ENCODE measurements around the gene SRGAP1. TPM values are rescaled to one million over a fixed set of nuclear protein-coding genes. Genes with fewer than 3 reads are reported as not detected.

SRGAP1 gene
- total RNA-seq, 2 donors from 2014 or later: 0.06 to 0.29 TPM

DNA sequence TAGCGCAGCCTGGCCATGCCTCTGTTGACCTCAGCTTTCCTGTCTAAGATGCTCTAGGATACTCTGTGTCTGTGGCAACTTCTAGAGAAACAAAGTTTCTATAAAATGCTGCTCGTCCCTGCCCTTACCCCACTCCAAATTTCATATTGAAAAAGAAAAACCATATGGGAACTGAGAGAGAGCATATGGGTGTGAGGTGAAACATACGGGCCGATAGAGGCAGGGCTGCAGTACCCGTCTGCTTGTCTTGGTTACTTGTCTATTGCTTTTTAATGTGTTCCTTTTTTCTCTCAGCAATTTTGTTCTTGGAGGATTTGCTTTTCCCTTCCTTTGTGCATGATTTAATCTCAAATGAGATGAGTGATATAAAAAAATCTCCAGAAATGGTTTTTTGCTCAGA lies 113.0 kb downstream of the SRGAP1 start:
- Mint-ChIP-seq H3K9me3 (no peaks in the 10 kb centered on the region), H3K4me1 (no peaks in the 10 kb centered on the region), H3K27me3 (no peaks in the 10 kb centered on the region), H3K36me3 (ENCODE audit: low read depth) (no peaks in the 10 kb centered on the region), H3K27ac (no peak overlapping the region), H3K4me3 (no peak overlapping the region)
- ATAC-seq (replicated peaks): no peak

DNA sequence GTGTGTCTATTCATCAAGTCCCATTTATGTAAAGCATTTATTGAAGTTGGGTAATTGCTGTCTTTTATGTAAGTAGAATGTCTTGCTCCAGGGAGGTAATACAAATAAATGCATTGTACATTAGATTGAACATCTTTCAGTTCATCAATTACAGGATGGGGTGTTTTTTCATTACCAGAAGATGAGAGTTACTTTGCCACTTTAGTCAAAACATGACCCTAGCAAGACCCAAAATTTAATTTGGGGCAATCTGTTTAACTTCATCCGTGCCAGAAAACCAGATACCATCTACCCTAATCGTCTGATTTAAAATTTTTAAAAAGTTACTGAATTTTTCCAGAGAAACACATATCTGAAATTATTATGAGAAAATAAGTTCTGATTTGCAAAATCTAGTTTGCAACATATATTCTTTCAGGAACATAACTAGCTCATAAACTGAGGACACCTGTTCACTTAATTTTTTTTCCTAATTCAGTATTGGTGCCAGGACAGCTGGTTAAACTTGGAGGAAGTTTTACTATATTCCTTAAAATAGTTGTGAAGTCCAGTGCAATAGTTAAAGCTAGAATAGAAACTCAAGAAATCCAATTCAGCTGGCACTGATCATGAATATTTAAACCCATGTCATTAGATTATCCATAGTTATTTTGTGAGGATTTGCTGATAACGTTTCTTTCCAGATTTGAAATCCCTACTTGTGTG lies 114.5 kb downstream of the SRGAP1 start:
- no peak overlapping the region for H3K27ac Mint-ChIP-seq
- no peaks in the 10 kb centered on the region for H3K4me1 Mint-ChIP-seq
- H3K4me3 Mint-ChIP-seq: no peak overlapping the region
- H3K36me3 Mint-ChIP-seq (ENCODE audit: low read depth): no peaks in the 10 kb centered on the region
- H3K9me3 Mint-ChIP-seq: no peaks in the 10 kb centered on the region
- no peak for ATAC-seq (replicated peaks)
- no peaks in the 10 kb centered on the region for H3K27me3 Mint-ChIP-seq

DNA sequence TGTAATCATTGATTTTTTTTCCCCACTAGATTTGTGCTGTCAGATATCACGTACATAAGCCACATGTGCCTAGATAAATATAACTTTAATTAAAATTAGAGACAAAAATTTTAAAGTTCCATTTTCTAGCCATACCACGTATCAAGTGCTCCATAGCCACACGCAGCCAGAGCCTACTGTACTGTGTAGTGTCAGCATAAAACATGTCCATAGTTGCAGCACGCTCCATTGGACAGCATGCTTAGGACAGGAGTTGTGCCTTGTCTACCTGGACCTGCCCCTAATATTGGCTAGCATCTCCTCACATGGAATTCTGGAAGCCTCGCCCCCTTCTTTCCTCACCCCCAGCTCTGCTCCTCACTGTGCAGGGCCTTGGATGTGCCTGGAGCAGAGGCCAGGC lies 116.5 kb downstream of the SRGAP1 start:
- Mint-ChIP-seq H3K4me1 (no peaks in the 10 kb centered on the region), H3K36me3 (ENCODE audit: low read depth) (no peaks in the 10 kb centered on the region), H3K27me3 (no peaks in the 10 kb centered on the region), H3K4me3 (no peak overlapping the region), H3K9me3 (no peaks in the 10 kb centered on the region), H3K27ac (no peak overlapping the region)
- ATAC-seq (replicated peaks): no peak

DNA sequence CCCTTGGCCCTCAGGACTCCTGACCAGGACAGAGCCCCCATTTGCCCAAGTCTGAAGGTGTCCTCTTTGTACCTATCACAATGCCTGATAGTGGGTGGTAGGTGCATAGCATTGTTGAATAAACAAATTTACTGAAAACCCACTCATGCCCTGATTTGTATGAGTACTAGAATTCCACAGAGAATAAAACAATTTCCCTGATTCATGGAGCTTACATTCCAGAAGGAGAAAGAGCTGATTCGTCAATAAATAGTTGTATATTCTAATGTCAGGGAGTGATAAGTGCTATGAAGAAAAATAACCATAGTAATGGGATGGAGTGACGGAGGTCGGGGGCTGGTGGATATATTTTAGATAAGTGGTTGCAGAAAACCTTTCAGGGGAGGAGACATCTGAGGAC lies 117.0 kb downstream of the SRGAP1 start:
- Mint-ChIP-seq H3K9me3 (no peaks in the 10 kb centered on the region), H3K4me3 (no peak overlapping the region), H3K27ac (no peak overlapping the region), H3K4me1 (no peaks in the 10 kb centered on the region), H3K27me3 (no peaks in the 10 kb centered on the region), H3K36me3 (ENCODE audit: low read depth) (no peaks in the 10 kb centered on the region)
- no peak for ATAC-seq (replicated peaks)

DNA sequence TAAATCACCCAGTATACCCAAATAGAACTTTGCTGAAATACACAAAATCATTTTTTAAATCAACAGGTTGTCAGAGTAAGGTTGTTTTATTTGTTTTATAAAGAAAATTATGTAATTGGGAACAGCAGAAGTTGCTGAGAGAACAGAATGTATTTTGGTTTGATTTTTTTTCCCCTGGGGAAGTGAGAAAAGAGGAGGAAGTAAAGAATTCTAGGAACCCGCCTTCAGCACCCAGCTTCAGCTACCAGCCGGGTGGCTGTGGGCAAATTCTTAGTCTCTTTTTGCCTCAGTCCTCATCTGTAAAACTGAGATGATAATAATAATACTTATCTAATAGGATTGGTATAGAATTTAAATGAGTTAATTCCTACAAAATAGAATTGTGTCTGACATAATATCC lies 119.4 kb downstream of the SRGAP1 start:
- no peaks in the 10 kb centered on the region for H3K36me3 Mint-ChIP-seq (ENCODE audit: low read depth)

DNA sequence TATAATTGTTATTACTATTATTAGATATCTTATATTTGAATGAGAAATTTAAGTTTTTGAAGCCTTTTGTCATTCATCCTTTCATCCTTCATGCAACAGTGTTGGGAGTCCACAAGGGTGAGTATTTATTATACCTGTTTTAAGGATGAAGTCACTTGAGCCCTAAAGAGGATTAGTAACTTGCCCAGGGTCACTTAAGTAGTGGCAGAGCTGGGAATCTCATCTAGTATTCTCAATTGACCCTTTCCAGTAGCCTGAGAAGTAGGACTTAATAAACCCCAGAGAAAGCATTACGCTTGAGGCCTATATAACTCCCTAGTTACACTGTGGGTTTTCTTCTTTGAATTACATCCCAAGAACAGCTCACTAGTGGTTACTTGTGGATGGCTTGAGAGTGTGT lies 119.8 kb downstream of the SRGAP1 start:
- no peaks in the 10 kb centered on the region for H3K36me3 Mint-ChIP-seq (ENCODE audit: low read depth)
- no peaks in the 10 kb centered on the region for H3K9me3 Mint-ChIP-seq
- H3K4me1 Mint-ChIP-seq: no peaks in the 10 kb centered on the region
- no peak overlapping the region for H3K27ac Mint-ChIP-seq
- H3K27me3 Mint-ChIP-seq: peaks cover 4% of the 10 kb centered on the region
- ATAC-seq (replicated peaks): no peak
- no peak overlapping the region for H3K4me3 Mint-ChIP-seq

More for the DNA sequence above, 119.4 kb downstream of the SRGAP1 start:
- H3K27ac Mint-ChIP-seq: no peak overlapping the region
- H3K27me3 Mint-ChIP-seq: peaks cover 4% of the 10 kb centered on the region
- H3K4me1 Mint-ChIP-seq: no peaks in the 10 kb centered on the region
- no peaks in the 10 kb centered on the region for H3K9me3 Mint-ChIP-seq
- H3K4me3 Mint-ChIP-seq: no peak overlapping the region
- no peak for ATAC-seq (replicated peaks)

DNA sequence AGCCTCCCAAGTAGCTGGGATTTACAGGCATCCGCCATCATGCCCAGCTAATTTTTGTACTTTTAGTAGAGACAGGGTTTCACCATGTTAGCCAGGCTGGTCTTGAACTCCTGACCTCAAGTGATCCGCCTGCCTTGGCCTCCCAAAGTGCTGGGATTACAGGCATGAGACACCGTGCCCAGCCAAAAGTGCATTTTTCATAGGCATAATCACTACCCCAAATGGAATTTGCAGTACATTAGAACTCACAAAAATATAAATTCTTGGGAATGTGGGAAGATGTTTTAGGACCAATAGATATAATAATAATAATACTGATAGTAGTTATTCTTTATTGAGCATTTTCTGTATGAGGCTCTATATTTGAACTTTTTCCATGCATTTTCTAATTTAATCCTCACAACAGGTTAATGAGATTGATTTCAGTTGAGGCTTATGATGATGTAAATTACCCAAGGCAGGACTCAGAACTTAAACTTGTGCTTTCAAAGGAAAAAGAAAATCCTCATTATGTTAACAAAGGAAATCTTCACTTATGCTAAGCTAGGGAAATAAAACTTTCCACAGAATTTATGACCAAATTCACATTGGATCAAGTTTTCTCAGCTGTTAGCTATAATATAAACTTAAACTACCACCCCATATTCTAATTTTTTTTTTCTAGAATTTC lies 121.6 kb downstream of the SRGAP1 start:
- no peak for ATAC-seq (replicated peaks)
- H3K9me3 Mint-ChIP-seq: no peaks in the 10 kb centered on the region
- no peaks in the 10 kb centered on the region for H3K36me3 Mint-ChIP-seq (ENCODE audit: low read depth)
- no peak overlapping the region for H3K4me3 Mint-ChIP-seq
- H3K27me3 Mint-ChIP-seq: peaks cover 13% of the 10 kb centered on the region
- H3K4me1 Mint-ChIP-seq: no peaks in the 10 kb centered on the region
- H3K27ac Mint-ChIP-seq: no peak overlapping the region

DNA sequence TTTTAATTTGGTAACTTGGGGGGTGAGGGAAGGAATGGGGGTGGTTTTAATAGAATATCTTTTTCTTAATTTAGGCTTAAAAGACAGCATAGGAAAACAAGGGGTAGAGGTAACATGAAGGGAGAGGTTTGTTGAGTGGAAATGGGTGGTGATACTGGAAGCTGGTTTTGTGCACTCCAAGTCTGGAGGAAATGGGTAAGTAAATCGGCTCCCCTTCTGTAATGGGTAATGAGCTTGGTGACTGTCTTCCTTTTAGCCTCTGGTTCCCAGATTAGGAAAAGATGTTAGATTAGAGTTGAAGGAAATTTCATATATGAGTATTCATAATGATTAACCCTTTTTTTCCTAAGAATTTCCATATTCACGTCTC lies 122.1 kb downstream of the SRGAP1 start:
- peaks cover 14% of the 10 kb centered on the region for H3K27me3 Mint-ChIP-seq
- no peak overlapping the region for H3K27ac Mint-ChIP-seq
- no peaks in the 10 kb centered on the region for H3K36me3 Mint-ChIP-seq (ENCODE audit: low read depth)
- ATAC-seq (replicated peaks): no peak
- H3K9me3 Mint-ChIP-seq: no peaks in the 10 kb centered on the region
- no peak overlapping the region for H3K4me3 Mint-ChIP-seq
- H3K4me1 Mint-ChIP-seq: no peaks in the 10 kb centered on the region

DNA sequence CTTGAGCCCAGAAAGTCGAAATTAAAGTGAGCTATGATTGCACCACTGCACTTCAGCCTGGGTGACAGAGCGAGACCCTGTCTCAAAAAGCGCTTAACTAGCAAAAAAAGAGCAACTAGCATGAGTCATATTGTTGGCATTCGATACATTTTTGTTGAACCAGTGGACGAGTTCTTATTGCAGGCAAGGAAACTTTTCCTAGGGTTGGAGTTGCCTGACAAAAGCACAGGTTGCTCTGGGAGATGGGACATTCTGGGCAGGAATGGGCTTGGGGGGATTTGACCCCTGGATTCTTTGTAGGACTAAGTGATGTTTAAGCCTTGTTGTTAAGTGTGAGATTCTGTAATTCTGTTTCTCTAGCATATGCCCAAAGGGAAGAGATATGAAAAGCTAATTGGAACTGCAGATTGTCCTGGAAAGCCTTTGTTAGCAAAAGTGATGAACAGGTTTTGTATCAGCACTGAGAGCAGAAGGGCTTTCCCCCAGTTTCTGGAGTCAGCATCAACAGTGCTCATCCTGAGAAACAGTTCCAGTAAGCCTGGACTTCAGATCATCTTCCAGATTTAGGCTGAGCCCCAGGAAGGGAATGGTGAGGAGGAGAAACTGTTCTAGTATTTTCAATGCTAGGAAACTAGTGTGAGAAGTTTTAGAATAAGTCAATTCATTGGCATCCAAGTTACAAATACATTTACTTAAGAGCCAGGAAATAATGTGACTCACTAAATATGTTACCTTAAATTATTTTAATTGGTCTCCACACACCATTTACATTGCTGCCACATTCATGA lies 123.1 kb downstream of the SRGAP1 start:
- Mint-ChIP-seq H3K4me1 (no peaks in the 10 kb centered on the region), H3K4me3 (no peak overlapping the region), H3K9me3 (no peaks in the 10 kb centered on the region), H3K27ac (no peak overlapping the region), H3K27me3 (peaks cover 14% of the 10 kb centered on the region), H3K36me3 (ENCODE audit: low read depth) (no peaks in the 10 kb centered on the region)
- no peak for ATAC-seq (replicated peaks)

DNA sequence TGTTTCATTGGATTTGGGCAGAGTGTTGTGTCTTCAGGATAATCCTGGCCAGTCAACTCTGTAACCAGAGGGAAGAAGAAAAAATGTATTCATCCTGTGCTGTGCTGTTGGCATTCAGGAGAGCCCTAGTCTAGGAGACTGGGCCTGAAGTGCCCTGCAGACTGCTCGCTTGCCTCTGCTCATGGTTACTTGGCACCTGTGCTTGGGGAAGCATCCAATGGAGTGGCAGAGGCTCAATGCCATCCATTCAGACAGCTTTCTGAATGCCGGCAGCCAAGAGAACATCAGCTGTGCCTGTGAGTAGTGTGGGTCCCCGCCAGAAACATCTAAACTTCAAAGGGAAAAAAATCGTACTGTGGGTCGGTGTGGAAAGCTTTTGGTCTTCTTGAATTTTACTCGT lies 124.2 kb downstream of the SRGAP1 start:
- no peaks in the 10 kb centered on the region for H3K9me3 Mint-ChIP-seq
- ATAC-seq (replicated peaks): no peak
- peaks cover 14% of the 10 kb centered on the region for H3K27me3 Mint-ChIP-seq
- no peak overlapping the region for H3K4me3 Mint-ChIP-seq
- H3K36me3 Mint-ChIP-seq (ENCODE audit: low read depth): no peaks in the 10 kb centered on the region
- H3K4me1 Mint-ChIP-seq: no peaks in the 10 kb centered on the region
- H3K27ac Mint-ChIP-seq: no peak overlapping the region

DNA sequence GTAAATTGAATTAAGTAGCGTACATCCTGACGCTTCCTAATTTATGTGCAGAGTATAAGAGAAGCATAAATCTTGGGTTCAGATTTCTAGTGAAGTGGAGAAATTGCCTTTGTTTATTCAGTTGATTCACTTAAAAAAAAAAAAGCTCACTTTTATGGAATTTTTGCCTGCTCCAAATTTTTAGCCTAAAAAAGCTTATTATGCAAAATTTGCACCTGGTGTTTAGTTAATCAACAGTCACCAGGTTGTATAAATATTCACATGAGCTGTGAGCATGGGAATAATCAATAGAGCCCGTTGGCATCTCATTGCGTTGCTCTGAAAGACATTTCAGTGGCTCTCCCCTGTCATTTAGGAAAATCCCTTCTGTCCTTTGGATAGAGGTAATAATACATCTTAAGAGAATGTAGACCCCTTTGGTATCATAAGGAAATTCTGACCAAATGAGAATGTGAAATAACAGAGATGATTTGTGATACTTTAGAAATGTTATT lies 132.4 kb downstream of the SRGAP1 start:
- no peak overlapping the region for H3K4me3 Mint-ChIP-seq
- no peaks in the 10 kb centered on the region for H3K4me1 Mint-ChIP-seq
- no peaks in the 10 kb centered on the region for H3K9me3 Mint-ChIP-seq
- no peaks in the 10 kb centered on the region for H3K36me3 Mint-ChIP-seq (ENCODE audit: low read depth)
- H3K27me3 Mint-ChIP-seq: peaks cover 4% of the 10 kb centered on the region
- H3K27ac Mint-ChIP-seq: no peak overlapping the region
- ATAC-seq (replicated peaks): no peak

DNA sequence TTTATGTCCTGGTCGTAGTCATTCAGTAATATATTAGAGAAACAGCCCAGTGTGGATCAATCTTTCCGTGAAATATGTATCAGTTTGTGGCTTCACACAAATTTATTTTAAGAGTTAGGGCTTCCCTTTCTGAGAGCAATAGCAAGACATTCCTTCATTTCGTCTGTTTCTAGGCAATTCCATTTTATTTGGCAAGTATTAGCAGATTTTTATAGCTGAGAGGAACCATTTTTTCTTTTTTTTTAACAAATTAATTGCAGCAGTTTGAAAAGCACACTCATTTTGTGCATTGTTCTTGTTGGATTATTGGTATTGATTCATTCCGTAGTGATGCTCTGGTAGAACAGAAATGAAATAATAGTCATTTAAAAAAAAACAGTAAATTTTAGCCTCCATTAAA lies 132.9 kb downstream of the SRGAP1 start:
- Mint-ChIP-seq H3K9me3 (no peaks in the 10 kb centered on the region), H3K27ac (no peak overlapping the region), H3K4me1 (no peaks in the 10 kb centered on the region), H3K4me3 (no peak overlapping the region), H3K36me3 (ENCODE audit: low read depth) (no peaks in the 10 kb centered on the region), H3K27me3 (peaks cover 4% of the 10 kb centered on the region)
- ATAC-seq (replicated peaks): no peak

DNA sequence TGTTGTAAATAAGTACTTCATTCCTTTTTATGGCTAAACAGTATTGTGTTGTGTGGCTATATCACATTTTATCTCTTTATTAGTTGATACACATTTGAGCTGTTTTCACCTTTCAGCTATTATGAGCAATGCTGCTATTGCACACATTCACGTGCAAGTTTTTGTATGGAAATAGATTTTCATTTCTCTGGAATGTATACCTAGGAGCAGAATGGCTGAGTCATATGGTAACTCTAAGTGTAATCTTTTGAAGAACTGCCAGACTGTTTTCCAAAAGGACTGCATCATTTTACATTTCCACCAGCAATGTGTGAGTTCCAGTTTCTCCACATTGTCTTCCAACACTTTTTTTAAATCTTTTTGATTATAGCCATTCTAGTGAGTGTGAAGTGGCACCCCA lies 134.0 kb downstream of the SRGAP1 start:
- Mint-ChIP-seq H3K9me3 (no peaks in the 10 kb centered on the region), H3K27ac (no peak overlapping the region), H3K27me3 (peaks cover 4% of the 10 kb centered on the region), H3K4me3 (no peak overlapping the region), H3K4me1 (no peaks in the 10 kb centered on the region), H3K36me3 (ENCODE audit: low read depth) (no peaks in the 10 kb centered on the region)
- ATAC-seq (replicated peaks): no peak

DNA sequence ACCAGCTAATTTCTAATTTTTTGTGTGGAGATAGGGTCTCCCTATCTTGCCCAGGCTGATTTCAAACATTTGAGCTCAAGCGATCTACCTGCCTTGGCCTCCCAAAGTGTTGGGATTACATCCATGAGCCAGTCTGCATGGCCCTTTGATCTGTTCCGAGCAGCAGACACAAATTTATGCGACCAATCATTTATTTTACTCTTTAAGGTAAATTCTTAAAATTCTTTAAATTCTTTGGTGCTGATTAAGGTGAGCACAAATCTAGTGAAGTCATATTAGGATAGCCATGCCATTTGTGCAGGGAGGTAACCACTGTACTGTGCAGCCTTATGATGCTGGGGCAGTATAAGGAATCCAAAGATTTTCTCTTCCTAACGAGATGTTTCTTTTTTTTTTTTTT lies 135.7 kb downstream of the SRGAP1 start:
- Mint-ChIP-seq H3K27ac (no peak overlapping the region), H3K36me3 (ENCODE audit: low read depth) (no peaks in the 10 kb centered on the region), H3K27me3 (peaks cover 4% of the 10 kb centered on the region), H3K4me1 (no peaks in the 10 kb centered on the region), H3K9me3 (no peaks in the 10 kb centered on the region), H3K4me3 (no peak overlapping the region)
- ATAC-seq (replicated peaks): no peak

DNA sequence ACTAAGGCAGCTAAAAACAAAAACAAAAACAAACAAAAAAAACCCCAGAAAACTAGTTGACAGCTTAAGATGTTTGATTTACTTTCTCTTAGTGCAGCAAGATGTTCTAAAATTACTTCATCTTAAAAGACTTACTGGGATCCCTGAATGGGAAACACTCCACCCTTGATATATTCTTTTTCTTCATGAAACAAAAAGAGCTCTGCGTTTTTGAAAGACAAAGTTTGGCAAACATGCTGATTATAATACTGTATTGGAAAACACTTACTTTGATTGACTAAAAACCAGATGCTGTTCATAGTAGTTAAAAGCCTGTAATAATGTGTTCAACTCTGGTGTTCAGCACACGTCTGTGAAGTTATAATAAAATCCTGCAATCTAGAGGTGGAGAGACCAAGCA lies 136.8 kb downstream of the SRGAP1 start:
- no peaks in the 10 kb centered on the region for H3K4me1 Mint-ChIP-seq
- H3K27me3 Mint-ChIP-seq: peaks cover 4% of the 10 kb centered on the region
- H3K4me3 Mint-ChIP-seq: no peak overlapping the region
- H3K36me3 Mint-ChIP-seq (ENCODE audit: low read depth): no peaks in the 10 kb centered on the region
- H3K9me3 Mint-ChIP-seq: no peaks in the 10 kb centered on the region
- ATAC-seq (replicated peaks): no peak
- H3K27ac Mint-ChIP-seq: no peak overlapping the region
